NCI-H446 treated with DMSO at 0.1 percent for 48 hours (cell line): ENCODE data around the gene AFMID.
A peak's percentile ranks its signal among the peaks of the same experiment; 100 is the strongest.

Experiments used
- DNase-seq: peaks from one replicate; lab custom pipeline; 2025; lab: John Stamatoyannopoulos, UW

Gene AFMID

DNA sequence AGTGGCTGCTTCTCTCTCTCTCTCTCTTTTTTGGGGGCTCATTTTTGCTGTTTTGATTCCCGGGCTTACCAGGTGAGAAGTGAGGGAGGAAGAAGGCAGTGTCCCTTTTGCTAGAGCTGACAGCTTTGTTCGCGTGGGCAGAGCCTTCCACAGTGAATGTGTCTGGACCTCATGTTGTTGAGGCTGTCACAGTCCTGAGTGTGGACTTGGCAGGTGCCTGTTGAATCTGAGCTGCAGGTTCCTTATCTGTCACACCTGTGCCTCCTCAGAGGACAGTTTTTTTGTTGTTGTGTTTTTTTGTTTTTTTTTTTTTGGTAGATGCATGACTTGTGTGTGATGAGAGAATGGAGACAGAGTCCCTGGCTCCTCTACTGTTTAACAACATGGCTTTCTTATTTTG, 36.6 kb downstream of the AFMID start:
- DNase-seq, result no peak

DNA sequence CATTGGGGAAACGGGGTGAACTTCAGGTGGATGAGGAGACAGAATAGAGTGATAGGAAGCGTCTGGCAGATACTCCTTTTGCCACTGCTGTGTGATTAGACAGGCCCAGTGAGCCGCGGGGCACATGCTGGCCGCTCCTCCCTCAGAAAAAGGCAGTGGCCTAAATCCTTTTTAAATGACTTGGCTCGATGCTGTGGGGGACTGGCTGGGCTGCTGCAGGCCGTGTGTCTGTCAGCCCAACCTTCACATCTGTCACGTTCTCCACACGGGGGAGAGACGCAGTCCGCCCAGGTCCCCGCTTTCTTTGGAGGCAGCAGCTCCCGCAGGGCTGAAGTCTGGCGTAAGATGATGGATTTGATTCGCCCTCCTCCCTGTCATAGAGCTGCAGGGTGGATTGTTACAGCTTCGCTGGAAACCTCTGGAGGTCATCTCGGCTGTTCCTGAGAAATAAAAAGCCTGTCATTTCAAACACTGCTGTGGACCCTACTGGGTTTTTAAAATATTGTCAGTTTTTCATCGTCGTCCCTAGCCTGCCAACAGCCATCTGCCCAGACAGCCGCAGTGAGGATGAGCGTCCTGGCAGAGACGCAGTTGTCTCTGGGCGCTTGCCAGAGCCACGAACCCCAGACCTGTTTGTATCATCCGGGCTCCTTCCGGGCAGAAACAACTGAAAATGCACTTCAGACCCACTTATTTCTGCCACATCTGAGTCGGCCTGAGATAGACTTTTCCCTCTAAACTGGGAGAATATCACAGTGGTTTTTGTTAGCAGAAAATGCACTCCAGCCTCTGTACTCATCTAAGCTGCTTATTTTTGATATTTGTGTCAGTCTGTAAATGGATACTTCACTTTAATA, 37.3 kb downstream of the AFMID start:
- DNase-seq, result peak; percentile 91

DNA sequence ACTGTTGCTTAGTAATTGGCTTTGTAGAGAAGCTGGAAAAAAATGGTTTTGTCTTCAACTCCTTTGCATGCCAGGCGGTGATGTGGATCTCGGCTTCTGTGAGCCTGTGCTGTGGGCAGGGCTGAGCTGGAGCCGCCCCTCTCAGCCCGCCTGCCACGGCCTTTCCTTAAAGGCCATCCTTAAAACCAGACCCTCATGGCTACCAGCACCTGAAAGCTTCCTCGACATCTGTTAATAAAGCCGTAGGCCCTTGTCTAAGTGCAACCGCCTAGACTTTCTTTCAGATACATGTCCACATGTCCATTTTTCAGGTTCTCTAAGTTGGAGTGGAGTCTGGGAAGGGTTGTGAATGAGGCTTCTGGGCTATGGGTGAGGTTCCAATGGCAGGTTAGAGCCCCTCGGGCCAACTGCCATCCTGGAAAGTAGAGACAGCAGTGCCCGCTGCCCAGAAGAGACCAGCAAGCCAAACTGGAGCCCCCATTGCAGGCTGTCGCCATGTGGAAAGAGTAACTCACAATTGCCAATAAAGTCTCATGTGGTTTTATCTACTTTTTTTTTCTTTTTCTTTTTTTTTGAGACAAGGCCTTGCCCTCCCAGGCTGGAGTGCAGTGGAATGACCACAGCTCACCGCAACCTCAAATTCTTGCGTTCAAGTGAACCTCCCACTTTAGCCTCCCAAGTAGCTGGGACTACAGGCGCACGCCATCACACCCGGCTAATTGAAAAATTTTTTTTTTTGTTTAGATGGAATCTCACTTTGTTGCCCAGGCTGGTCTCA, 38.1 kb downstream of the AFMID start:
- DNase-seq, result peak; percentile 80

DNA sequence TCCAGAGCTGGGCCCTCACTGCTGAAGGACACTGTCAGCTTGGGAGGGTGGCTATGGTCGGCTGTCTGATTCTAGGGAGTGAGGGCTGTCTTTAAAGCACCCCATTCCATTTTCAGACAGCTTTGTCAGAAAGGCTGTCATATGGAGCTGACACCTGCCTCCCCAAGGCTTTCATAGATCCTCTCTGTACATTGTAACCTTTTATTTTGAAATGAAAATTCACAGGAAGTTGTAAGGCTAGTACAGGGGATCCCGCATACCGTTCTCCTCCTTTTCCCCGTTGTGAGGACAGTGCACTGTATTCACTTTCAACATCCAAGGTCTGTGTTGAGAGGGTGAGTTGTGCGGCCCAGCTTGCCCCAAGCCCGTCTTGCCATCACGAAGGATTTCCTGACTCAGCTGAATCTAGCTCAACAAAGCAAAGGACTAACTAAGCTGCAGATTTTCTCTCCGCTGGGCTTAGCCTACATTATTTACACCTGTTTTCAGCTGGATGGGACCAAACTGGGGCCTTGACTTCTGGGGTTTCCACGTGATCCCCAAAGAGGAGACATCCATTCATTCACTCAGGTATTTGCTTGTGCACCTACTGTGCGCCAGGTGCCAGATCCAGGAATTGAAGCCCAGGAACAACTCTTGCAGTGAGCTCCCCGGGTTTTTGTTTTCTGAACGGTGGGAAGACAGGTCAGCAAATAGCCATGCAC, 39.0 kb downstream of the AFMID start:
- DNase-seq, result no peak

DNA sequence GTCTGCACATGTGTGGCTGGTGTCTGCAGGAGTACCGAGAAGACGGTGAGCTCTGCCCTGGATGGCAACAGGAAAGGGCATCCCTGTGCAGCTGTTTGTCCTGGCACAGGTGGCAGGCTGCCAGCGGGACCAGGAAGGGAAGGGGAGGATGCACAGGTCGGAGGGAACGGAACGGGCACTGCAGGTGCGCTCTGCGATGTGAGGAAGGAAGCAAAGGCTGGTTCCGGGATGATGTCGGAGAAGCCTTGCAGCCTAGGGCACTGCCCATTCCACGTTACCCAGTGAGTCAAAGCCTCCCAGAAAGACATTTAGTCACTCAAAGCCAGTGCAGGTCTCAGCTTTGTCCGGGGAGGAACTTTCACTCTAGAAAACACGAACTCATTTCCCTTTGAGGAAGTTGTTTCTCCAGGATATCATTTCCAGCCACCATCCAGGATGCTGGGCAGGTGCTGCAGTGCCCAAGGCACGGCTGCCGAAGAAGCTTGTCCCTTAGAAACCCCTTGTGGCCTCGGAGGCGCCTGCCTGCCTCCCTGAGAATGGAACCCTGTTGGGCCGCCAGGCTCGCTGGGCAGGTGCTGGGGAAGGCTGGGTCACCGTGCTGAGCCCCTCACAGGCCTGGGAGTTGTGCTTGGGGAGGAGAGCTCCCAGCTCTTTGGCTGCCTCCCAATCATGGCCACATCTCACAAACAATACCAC, 39.7 kb downstream of the AFMID start:
- DNase-seq, result no peak

DNA sequence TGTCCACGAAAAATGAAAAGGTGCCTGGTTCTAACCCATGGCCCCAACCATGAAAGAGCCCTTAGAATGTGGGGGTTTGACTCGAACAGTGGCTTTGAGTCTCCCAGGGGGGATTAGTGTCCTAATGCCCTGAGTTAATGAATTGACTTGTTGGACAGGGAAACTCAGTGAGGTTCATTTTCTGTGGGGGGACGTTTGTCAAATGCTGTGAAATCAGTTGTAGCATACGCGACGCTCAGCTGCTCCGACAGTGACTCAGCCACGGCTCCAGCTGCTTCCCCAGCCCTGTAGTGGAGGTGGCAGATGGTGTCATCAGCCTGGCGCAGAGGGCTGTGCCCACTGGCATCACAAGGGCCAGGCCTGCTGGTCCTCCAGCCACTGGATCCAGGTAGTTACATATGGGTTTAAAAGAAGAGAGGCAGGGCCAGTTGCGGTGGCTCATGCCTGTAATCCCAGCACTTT, 40.3 kb downstream of the AFMID start:
- DNase-seq, result peak; percentile 81

DNA sequence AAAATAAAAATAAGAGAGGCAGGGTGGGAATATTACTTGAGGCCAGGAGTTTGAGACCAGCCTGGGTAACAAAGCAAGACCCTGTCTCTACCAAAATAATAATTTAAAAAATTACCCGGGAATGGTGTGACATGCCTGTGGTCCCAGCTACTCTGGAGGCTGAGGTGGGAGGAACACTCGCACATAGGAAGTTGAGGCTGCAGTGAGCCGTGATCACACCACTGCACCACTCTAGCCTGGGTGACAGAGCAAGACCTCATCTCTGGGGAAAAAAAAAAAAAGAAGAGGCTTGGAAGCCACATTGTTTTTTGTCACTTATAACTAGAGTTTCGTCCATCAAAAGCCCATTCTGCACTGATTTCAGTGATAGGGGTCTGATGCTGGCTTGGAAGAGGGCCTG, 41.0 kb downstream of the AFMID start:
- no peak for DNase-seq

DNA sequence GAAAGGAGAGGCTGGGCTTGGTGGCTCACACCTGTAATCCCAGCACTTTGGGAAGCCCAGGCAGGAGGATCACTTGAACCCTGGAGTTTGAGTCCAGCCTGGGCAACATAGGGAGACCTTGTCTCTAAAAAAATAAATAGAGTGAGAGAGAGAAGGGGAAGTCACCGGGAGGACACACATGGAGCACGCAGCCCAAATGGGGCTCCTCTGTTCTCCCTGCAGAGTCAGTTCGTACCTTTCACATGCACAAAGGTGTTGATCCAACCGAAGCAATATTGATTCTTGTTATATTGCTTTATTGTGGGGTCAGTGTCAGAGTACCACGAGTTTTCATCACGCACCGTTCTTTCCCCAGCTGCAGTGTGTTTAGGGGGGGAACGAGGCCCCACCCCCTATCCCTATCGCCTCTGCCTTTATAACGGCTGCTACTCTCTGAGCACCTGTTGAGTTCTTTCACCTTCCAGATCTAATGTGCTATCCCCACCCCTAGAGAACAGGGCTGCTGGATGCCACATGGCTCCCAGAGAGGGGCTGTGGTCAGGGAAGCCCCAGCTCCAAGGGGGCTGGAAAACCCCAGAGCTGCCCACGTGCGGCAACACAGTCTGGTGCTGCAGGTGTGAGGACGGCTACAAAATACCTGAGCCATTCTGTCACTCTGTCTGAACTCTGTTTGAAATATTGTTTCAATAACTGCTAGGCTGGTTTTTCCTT, 43.2 kb downstream of the AFMID start:
- DNase-seq, result no peak

DNA sequence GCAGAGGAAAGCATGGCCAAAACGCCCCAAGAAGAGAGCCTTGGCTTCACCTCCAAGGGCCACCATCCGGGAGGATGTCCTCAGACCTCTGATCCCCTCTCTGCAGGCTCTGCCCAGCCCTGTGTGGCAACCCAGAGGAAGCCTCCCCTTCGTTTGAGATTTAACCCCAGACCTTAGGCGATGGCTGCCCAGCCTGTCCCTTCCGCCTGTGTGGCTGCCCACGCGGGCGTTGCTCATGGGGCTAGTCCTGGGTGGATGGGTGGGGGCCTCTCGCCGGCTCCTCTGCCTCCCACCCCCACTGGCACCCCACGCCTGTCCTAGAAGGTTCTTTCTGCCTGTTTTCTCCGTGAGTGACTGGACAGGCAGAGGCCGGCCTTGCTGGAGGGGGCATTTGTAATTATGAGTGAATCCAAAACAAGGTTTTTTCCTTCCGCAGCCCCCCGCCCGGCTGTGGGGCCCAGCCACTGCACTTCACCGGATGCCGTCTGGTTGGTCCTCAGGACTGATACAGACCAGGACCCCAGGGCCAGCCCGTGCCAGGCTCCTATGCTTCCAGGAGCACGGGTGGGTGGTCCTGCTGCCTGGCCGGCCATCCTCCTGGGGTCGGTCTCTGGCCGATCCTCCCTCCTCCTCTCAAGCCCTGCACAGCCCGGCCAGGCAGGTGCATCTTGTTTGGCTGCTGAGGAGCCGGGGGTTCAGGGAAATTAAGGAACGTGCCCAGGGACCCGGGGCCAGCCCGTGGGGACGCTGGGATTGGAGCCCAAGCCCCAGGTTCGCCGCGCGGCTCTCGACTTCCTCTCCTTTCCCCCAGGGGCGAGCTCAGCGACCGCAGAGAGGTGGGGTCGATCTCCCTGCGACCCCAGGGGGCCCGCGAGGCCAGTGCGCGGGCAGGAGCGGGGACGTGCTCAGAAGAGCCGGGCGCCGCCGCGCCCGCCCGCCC, 44.1 kb downstream of the AFMID start, which contains the start of gene TMEM235:
TMEM235 (plus strand) TSS at position 636 of the 940 bp plus-strand sequence. CDS start 393 bp downstream, outside the sequence.
- DNase-seq, result no peak

DNA sequence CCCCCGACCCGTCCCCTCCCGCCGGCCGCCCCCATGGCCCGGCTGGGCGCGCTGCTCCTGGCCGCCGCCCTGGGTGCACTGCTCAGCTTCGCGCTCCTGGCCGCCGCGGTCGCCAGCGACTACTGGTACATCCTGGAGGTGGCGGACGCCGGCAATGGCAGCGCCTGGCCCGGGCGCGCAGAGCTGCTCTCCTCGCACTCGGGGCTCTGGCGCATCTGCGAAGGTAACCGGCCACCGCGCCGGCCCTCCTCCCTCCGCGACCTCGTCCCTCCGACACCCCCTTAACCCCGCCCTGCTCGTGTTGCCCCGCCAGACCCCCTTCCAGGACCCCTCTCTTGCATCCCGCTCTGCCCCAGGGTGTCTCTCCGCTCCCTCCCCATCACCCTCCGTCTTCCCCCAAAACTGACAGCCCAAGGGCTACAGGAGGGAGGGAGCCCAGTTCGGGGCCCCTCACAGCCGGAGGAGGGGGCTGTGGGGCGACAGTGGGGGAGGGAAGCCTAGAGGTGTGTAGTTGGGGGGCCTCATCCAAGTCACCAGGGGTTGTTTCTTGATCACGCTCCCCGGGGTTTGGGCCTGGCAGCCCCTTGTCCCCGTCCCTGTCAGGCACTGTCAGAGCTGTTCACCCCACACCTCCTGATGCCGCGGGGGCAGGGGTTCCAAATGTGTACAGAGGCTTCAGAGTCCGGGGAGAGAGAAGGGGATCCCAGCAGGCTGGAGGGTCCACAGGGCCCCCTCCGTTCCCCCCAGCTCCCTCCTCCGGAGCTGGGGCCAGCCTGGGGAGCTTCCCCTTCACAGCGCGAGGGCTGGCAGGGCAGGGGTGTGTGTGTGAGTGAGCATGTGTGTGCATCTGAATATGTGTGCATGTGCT, 45.1 kb downstream of the AFMID start:
- no peak for DNase-seq

DNA sequence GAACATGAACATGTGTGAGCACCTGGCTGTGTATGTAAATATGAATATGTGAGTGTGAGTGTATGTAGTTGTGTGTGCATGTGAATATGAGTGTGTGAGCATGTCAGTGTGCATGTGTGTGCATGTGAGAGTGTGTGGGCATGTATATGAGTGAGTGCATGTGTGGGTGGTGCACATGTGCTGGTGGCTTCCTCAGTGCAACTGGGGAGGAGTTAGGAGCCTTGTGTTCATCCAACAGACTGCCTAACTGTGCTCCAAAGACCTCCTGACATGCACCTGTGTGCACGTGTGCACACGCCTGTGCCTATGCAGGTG, 45.7 kb downstream of the AFMID start:
- DNase-seq, result no peak

DNA sequence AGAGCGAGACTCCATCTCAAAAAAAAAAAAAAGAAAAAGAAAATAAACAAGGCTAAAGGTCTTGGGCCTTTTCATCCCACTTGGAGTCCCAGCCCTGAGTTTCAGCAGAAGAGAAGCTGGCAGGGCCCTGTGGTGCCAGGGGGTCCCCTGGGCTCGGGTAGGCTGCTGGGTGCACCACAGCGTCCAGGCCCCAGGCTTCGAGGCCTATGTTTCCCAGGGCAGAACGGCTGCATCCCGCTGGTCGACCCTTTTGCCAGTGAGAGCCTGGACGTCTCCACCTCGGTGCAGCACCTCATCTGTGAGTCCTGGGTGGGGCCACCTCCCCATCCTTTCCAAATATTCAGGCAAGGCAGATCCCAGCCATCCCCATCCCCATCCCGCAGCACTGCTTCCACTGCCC, 46.5 kb downstream of the AFMID start:
- no peak for DNase-seq

DNA sequence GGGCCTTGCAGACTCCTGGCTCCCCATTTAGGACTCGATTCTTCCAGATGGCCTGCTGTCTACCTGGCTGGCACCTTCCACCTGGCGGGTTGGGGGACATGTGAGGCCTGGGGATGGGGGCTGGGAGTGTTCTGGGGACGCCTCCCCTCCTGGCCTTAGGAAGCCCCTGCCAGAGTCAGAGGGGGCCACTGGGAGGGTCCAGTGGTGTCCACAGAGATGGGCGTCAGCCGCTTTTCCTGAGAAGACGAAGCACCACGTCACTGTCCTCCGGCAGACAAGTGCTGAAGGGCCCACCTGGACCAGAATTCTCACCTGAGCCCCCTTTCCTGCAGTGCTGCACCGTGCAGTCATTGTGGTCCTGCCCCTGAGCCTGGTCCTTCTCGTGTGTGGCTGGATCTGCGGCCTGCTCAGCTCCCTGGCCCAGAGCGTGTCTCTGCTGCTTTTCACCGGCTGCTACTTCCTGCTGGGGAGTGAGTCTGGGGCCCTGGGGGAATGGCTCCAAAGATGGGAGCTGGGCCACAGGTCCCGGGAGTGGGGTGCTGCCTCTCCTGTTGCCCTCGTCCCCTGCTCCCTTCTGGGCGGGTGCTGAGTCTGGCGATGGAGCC, 47.2 kb downstream of the AFMID start:
- no peak for DNase-seq

DNA sequence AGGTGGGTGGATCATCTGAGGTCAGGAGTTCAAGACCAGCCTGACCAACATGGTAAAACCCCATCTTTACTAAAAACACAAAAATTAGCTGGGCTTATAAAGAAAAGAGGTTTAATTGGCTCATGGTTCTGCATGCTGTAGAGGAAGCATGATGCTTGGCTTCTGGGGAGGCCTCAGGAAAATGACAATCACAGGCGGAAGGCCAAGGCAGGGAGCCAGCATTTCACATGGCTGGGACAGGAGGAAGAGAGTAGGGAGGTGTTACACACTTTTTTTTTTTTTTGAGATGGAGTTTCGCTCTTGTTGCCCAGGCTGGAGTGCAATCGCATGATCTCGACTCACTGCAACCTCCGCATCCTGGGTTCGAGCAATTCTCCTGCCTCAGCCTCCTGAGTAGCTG, 47.9 kb downstream of the AFMID start:
- peak; percentile 42 for DNase-seq

DNA sequence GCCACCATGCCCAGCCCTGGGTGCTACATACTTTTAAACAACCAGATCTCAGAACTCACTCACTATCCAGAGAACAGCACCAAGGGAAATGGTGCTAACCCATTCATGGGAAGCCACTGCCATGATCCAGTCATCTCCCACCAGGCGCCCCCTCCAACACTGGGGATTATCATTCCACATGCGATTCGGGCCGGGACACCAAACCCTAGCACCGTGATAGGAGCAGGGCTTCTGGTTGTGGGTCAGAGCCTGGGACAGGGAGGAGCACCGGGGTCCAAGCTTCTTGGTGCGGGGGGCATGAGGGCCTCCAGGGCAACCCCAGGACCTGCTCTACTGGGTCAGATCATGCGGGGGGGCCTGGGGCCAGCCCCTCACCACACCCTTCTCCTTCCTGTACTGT, 48.7 kb downstream of the AFMID start:
- no peak for DNase-seq

DNA sequence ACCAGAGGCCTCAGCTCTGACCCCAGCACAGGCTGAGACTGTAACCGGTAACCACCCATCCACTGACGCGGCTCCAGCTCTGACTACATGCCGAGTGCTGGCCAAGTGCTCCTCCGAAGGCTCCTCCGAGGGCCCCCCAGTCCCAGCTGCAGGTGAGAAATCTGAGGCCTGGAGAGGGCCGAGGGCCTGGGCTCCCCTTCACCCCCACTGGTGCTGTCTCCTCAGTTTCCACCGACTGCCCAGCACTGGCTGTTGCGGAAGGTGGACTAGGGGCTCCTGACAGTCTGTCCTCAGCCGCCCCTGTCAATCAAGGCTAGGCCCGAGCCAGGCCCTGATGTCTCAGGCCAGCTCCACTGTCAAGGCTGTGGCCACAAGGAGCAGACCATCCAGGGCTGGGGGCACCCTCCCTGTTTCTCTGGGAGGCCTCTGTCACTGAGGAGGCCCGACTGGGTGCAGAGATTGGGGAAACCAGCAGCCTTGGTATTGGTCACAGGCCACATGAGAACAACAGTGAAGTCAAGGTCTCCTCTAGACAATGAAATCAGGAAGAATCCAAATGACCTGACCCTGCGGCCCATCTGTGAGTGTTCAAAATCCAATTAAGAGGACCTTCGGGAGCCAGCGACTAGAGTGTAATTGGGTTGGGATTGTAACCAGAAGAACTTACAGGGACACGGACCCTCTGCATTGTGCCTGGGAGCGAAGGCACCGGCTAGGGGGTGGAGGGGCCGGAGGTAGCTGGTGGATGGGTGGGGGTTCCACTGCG, 49.4 kb downstream of the AFMID start:
- no peak for DNase-seq

DNA sequence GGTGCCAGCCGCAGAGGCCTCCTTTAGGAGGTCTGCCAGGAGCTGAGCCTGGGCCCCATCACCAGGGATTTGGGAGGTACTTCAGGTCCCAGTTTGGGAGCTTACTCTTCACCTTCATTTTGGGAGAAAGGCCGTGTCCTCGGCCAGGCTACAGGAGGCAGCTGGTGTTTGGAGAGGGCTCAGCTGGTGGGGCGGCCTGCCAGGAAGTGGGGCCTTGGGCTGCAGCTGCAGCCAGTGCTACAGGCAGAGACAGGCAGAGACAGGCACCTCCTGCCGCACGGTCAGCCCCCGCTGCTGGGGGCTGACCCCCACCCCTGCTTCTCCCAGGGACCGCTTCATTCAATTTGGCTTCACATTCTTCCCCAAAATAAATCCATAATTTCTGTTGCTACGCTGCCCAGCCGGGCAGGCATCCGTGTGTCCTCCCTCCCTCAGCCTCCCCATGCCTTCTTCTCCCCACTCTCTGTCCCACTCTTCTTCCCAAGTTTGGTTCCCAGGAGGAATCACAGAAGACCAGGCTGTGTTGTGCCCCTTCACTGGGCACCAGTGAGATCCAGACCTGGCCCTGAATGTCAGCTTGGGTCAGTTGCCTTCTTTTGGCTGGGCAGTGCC, 50.3 kb downstream of the AFMID start:
- DNase-seq, result peak; percentile 71
